ENCODE measurements around the gene ADAMTS17. TPM values are rescaled to one million over a fixed set of nuclear protein-coding genes. Genes with fewer than 3 reads are reported as not detected.

ADAMTS17 gene
- total RNA-seq, 1 donor from 2014 or later, result 12.4 TPM

- DNase-seq, result no peak
Measured at GRCh38 chr15:100224206-100225185, 117.3 kb downstream of the ADAMTS17 start.

- DNase-seq, result no peak
Measured at GRCh38 chr15:100222349-100222715, 119.4 kb downstream of the ADAMTS17 start.

DNA sequence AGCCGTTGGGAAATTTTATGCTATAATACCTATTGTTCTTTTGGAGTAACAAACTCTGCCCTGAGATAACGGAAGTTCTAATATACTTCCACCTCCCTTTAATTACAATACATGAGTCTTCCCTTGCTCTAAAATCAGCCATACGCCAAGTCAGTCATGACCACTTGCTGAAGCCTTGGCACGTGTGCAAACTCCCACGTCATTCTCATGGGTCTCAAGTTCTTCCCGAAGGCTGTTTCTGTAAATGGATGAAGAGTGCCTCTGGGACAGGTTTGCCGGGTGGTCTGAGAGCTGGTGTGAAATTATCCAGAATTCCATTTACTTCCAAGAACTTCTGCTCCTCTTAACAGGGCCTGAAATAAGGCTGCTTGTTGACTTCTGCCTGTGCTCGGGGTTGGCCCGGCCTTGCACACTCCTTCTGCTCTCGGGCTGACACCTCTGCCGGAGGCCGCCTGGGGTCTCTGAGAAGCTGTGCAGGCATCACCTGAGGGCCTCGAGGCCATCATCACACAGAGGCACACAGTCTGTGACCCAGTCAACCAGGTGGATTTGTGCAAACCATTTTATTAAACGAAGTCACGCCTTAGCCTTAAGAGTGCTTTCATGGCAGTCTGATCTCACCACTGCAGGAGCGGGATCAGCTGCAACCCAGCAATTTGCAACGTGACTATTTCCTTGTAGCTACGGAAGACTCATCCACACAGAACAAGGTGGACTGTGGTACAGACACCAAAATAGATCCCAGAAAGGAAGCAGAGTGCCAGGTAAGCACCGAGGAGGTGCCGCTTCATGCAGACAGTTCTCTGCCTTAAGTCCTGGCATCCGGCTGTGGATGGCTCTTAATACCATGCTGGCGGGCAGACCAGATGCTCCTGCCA, 120.1 kb downstream of the ADAMTS17 start:
- DNase-seq, result peak; percentile 95

DNA sequence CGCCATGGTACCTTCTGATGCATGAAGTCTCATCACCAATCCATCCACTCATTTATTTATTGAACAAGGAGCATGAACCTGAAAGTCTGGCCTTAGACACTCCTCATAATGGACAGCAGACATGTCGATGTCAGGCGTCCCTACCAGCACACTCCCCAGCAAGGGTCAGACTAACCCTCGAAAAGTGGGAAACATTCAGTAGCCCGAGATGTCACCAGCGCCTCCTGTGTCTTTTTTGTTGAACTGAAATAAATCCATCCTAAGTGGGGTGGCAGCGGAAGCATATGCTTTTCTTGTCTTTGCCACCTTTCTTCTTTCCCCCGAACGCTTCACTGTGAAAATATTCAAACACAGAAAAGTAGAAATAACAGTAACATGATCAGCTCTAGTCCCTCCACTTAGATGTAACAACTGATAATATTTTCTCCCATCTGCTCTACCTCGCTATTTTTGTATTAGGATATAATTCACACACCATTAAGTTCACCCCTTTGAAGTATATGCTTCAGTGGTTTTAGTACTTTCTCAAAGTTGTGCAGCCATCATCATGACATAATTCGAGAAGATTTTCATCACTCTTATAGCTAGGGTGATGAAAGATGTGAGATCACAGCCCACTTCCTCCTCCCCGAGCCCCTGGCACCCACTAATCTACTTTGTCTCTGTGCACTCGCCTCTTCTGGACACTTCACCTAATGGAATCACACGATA, 121.6 kb downstream of the ADAMTS17 start:
- DNase-seq, result no peak

DNA sequence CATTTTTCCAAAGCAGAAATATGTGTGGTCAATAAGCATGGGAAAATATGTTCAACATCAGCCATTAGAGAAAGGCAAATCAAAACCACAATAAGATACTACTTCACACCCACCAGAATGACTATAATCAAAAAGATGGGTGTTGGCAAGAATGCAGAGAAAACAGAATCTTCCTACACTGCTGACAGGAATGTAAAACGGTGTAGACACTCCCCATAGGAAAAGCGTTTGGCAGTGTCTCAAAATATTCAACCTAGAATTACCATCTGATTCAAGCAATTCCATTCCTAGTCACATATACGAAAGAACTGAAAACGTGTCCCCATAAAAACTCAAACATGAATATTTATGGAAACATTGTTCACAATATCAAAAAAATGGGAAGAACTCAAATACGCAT, 123.3 kb downstream of the ADAMTS17 start:
- no peak for DNase-seq

- DNase-seq, result no peak
Measured at GRCh38 chr15:100216182-100216581, 125.6 kb downstream of the ADAMTS17 start.

DNA sequence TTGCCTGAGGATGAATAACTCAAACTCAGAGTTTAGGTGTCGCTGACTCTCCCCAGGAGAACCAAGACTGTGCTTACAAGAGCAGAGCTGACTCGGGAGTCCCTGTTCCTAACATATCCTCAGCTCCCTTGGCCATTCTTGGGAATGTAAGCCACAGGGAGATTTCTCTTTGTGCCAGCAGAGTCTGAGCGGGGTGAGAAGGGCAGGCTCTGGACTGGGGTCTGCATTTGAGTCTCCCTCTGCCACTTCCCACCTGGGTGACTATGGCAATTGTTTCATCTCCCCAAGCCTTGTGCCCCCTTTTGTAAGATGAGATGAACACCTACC, 126.0 kb downstream of the ADAMTS17 start:
- no peak for DNase-seq

DNA sequence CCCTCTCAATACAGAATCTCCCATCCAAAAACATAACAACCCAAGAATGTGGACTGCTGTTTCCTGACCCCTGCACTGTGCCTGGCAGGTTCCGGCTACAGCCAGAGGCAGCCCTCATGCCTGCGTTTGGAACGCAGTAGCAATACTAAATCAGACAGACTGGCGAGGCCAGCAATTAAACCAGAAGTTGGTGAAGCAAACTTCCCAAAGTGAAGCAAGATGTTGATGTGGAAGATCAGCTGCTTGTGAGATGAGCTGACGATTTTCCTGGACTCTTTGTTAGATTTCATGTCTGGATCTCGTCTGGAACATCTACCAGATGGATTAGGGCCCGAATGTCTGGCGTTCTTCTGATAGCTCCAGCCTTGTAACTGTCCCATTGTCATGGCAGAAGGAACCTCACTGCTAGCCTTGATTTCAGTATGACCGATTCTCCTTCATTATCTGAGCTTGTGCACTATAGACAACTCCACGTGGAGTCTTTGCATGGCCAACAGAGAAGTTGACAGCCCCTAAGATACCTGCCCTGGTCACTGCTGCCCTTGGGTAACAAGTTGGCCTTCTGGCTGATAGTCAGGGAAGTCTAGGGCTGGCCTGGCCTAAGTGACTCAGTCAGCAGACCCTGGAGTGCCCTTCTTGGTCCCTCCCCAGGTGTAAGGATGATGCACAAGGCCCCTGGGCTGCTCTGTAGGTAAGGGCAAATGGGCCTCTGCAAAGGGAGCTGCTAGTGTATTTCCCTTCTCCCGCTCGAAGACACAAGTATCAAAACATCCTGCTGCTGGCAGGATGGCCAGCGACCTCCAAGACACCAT, 126.5 kb downstream of the ADAMTS17 start:
- DNase-seq, result no peak

DNA sequence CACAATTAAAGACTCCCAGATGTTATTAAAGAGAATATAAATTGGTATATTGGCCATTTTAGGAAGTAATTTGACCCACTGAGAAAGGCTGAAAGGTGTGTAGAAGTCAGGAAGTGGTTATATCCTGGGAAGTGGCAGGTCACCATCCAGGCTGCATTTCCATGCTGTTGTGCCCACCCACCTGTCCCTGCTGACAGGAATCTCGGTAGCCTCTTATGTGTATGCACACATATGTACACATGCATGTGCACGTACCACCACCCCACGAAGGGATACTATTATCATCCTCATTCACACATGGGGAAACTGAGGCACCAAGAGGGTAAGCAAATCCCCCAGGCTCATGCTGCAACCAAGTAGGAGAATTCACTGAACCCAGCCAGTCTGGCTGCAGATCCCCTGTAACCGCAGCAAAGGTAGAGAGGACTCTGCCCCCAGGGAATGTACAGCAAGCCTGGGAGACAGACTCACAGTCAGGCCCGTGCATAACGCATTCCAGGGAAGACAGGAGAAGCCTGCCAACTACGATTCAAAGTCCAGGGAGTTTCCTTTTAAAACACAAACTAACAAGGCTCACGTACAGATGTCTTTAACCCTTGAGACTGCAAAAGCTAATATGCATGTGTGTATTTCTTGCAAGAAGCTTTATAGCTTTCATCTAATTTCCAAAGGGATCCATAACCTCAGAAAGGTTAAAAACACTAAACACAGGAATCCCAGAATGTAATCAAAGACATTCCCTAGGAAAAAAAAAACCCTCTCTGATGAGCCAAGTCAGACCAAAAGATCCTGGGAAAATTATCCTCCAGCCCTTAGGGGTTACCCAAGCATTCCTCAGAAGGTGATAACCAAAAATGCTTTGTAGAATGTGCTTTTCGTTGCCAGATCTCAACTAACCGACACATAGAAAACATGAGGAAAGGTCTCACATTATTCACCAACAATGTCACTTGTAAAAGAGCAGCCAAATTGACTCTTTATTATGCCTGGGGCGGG, 129.6 kb downstream of the ADAMTS17 start:
- DNase-seq, result no peak

DNA sequence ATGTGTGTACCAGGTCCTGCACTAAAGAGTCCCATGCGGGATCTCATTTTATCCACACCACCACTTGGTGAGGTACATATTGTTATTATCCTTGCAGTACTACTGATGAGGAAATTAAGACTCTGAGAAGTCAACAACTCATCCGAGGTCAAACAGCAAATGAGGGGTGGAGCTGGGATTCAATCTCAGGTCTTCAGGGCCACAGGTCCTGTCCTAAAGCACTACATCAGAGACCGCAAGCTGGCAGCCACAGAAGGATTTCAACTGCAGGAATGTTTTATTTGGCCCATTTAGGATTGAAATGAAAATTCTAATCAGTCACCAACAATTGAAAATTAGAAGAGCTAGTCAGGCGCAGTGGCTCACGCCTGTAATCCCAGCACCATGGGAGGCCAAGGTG, 131.4 kb downstream of the ADAMTS17 start:
- no peak for DNase-seq

DNA sequence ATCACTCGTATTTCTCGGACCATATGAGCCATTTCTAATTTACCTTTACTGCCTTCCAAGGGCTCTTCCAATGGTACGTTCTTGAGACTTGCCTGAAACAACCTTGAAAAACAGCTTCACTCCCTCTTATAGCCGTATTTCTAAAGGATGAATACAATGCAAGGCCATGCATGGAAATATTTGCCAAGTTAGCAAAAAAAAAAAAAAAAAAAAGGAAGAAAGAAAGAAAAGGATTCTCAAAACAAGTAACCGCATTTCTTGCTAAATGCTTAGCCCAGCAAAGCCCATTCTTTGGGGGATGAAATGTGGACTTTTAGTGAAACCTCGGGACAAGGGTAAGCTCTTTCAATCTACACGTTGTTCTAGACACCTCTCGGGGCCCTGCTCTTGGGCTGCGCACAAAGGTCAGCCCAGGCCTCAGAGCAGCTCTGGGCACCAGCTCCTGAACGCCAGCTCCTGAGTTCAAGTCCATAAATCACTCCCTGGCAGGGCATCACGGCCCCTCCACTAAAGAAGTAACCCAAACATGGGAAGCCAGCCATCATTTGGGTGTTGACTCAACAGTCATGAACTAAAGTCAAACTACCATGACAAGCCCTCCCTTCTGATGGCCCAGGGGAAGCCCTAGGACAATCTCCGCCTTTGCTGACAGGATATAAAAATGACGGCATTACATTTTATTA, 132.7 kb downstream of the ADAMTS17 start:
- no peak for DNase-seq

GRCh38 chr15:100207053-100207452, 134.7 kb downstream of the ADAMTS17 start:
- no peak for DNase-seq

DNA sequence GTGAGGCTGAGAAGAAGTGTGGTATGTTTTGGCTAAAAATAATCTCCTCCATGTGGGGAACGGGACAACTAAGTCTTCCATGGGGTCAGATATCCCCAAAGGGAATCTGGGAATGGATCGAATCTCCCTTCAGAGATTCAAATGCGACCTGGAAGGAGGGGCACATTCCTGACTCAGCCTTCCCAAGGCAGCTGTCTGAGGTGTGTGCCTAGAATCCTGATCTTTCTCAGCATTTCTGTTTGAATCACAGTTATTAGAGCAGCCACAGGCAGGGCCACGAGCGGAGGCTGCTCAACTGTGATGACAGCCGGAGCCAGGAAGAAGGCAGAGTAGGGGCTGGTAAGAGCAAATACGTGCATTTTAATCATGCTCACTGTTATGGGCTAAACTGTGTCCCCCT, 135.1 kb downstream of the ADAMTS17 start:
- DNase-seq, result no peak

- no peak for DNase-seq
Measured at GRCh38 chr15:100205549-100206295, 136.1 kb downstream of the ADAMTS17 start.

- no peak for DNase-seq
Measured at GRCh38 chr15:100204771-100205170, 137.0 kb downstream of the ADAMTS17 start.

DNA sequence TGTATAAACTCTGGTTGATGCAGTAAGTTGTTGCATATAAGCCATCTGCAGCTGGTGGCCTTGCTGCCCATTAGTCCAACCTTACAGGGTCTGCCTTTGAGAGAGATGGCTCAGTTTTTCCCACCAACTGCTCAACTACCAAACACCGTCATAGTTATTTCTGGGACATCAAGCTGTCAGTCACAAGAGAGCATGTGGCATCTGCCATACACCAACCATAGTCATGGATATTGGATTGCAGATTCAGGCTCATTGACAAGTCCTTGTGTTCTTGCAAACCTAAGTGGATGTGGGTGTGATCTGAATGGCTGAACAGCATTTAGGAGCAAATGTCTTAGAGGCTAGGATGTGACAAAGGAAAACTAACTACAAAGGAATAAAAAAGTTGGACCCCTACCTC, 137.6 kb downstream of the ADAMTS17 start:
- DNase-seq, result no peak

- DNase-seq, result peak; percentile 65
Measured at GRCh38 chr15:100202309-100202960, 139.3 kb downstream of the ADAMTS17 start.

All from tongue (tissue), 2 donors.